GM23338 (cell line): ENCODE results near the gene ARHGAP32. TPM values are rescaled to one million over a fixed set of nuclear protein-coding genes. Genes with fewer than 3 reads are reported as not detected.
A peak's percentile ranks its signal among the peaks of the same experiment; 100 is the strongest.

Experiments
- ATAC-seq: fragments of 200-7000 bp; cut with Tn5 transposase; 3 replicates; pipeline ENCODE4 v1.9.1; 2020
- DNase-seq: peaks from one replicate; pipeline ENCODE4 v3.0.0-alpha.2; 2015; ENCODE audit warnings: low spot score
- H2AFZ ChIP-seq: fragments of 200-600 bp; sonication (generic); 2 replicates; pipeline ENCODE4 v1.8.0; 2016; ENCODE audit warnings: antibody characterized with exemption, mild to moderate bottlenecking, moderate library complexity
- H3F3A ChIP-seq: fragments of 200-600 bp; sonication (generic); replicated peaks from 2 replicates; pipeline ENCODE4 v1.8.0; 2017; ENCODE audit warnings: antibody characterized with exemption, mixed run types, low read depth
- H3K27ac ChIP-seq: fragments of 200-600 bp; sonication (generic); 2 replicates; pipeline ENCODE4 v1.6.1; 2016; ENCODE audit warnings: low read depth
- H3K27me3 ChIP-seq: fragments of 200-600 bp; sonication (generic); 2 replicates; pipeline ENCODE4 v1.8.0; 2016; ENCODE audit warnings: mild to moderate bottlenecking, mixed run types, moderate library complexity; ENCODE audit not compliant: insufficient read depth
- H3K36me3 ChIP-seq: fragments of 200-600 bp; sonication (generic); 2 replicates; pipeline ENCODE4 v1.8.0; 2016; ENCODE audit warnings: mild to moderate bottlenecking; ENCODE audit not compliant: insufficient read depth
- H3K4me1 ChIP-seq: fragments of 200-600 bp; sonication (generic); 2 replicates; pipeline ENCODE4 v1.8.0; 2016; ENCODE audit warnings: mild to moderate bottlenecking, moderate library complexity; ENCODE audit not compliant: insufficient read depth
- H3K4me2 ChIP-seq: fragments of 200-600 bp; sonication (generic); 2 replicates; pipeline ENCODE4 v1.7.1; 2017; ENCODE audit warnings: mixed run types
- H3K4me3 ChIP-seq: fragments of 200-600 bp; sonication (generic); 2 replicates; pipeline ENCODE4 v1.6.1; 2016; ENCODE audit warnings: mixed run types
- H3K79me2 ChIP-seq: fragments of 200-600 bp; sonication (generic); replicated peaks from 2 replicates; pipeline ENCODE4 v1.8.0; 2017; ENCODE audit warnings: mild to moderate bottlenecking; ENCODE audit not compliant: insufficient read depth
- H3K9me2 ChIP-seq: fragments of 200-600 bp; sonication (generic); 2 replicates; pipeline ENCODE4 v1.8.0; 2017; ENCODE audit not compliant: insufficient read depth
- H4K20me1 ChIP-seq: fragments of 200-600 bp; sonication (generic); replicated peaks from 2 replicates; pipeline ENCODE4 v1.8.0; 2017; ENCODE audit warnings: mild to moderate bottlenecking; ENCODE audit not compliant: insufficient read depth
- H3K27ac Mint-ChIP-seq: 2 replicates; pipeline ENCODE4 v1.8.0; 2020; ENCODE audit warnings: inconsistent platforms, mild to moderate bottlenecking, moderate library complexity, mixed read lengths
- H3K27me3 Mint-ChIP-seq: 3 replicates; pipeline ENCODE4 v1.8.0; 2022; ENCODE audit warnings: low read depth, mild to moderate bottlenecking, moderate library complexity, mixed read lengths, inconsistent platforms; ENCODE audit not compliant: insufficient read depth, poor library complexity
- H3K36me3 Mint-ChIP-seq: 3 replicates; pipeline ENCODE4 v1.8.0; 2021; ENCODE audit warnings: low read depth, mild to moderate bottlenecking, inconsistent platforms, moderate library complexity, mixed read lengths
- H3K4me1 Mint-ChIP-seq: 3 replicates; pipeline ENCODE4 v1.8.0; 2020; ENCODE audit warnings: mild to moderate bottlenecking, inconsistent platforms, mixed read lengths
- H3K4me3 Mint-ChIP-seq: 3 replicates; pipeline ENCODE4 v1.8.0; 2021; ENCODE audit warnings: moderate library complexity, mild to moderate bottlenecking, inconsistent platforms, mixed read lengths
- H3K9me3 Mint-ChIP-seq: 3 replicates; pipeline ENCODE4 v1.8.0; 2020; ENCODE audit warnings: moderate library complexity, mild to moderate bottlenecking, inconsistent platforms, mixed read lengths
- CREB1 ChIP-seq: fragments of 250-450 bp; sonication (Bioruptor Pico); IDR thresholded peaks from 2 replicates; pipeline ENCODE4 v1.5.0; 2020; ENCODE audit warnings: low read depth, mild to moderate bottlenecking, moderate library complexity
- EZH2 ChIP-seq: fragments of 200-600 bp; sonication (generic); IDR thresholded peaks from one replicate; pipeline ENCODE4 v1.8.0; 2017; ENCODE audit warnings: antibody characterized with exemption, mild to moderate bottlenecking, low read depth; ENCODE audit not compliant: unreplicated experiment
- EZH2phosphoT487 ChIP-seq: fragments of 200-600 bp; sonication (generic); IDR thresholded peaks from one replicate; pipeline ENCODE4 v1.8.1; 2018; ENCODE audit warnings: antibody characterized with exemption; ENCODE audit not compliant: unreplicated experiment
- JUNB ChIP-seq: IDR thresholded peaks from one replicate; pipeline ENCODE4 v1.6.1; 2016; ENCODE audit warnings: antibody characterized with exemption; ENCODE audit not compliant: unreplicated experiment
- NANOG ChIP-seq: IDR thresholded peaks from 2 replicates; pipeline ENCODE4 v1.6.1; 2016; ENCODE audit warnings: antibody characterized with exemption, borderline replicate concordance
- POLR2AphosphoS5 ChIP-seq: IDR thresholded peaks from 2 replicates; pipeline ENCODE4 v1.6.1; 2016; ENCODE audit warnings: antibody characterized with exemption, low read depth
- STAT1 ChIP-seq: IDR thresholded peaks from one replicate; pipeline ENCODE4 v1.6.1; 2016; ENCODE audit warnings: antibody characterized with exemption; ENCODE audit not compliant: unreplicated experiment
- ZNF114 ChIP-seq: fragments of 250-450 bp; sonication (Bioruptor Pico); IDR thresholded peaks from 2 replicates; pipeline ENCODE4 v1.5.0; 2020; ENCODE audit warnings: mild to moderate bottlenecking, moderate library complexity
- ZNF331 ChIP-seq: fragments of 250-450 bp; sonication (Bioruptor Pico); IDR thresholded peaks from 2 replicates; pipeline ENCODE4 v1.5.0; 2020; ENCODE audit warnings: low read depth, mild to moderate bottlenecking, moderate library complexity
- polyA plus RNA-seq: library from polyadenylated mRNA; unstranded; fragments of >200 nt; fragmentation: Nextera tagmentation; extraction: Ambion mirVana; gene quantifications from 2 replicates; pipeline ENCODE4 v1.2.1, GENCODE V29; 2016
- total RNA-seq: library from RNA; depleted of rRNA; stranded (reverse); fragments of >200 nt; shearing (Covaris generic); gene quantifications from 2 replicates; pipeline ENCODE4 v1.2.3, GENCODE V29; 2014
- TF ChIP-seq, protein P1 (sequence below), 2 experiments: fragments of 200-600 bp in 1 of 2; sonication (generic) in 1 of 2; conservative IDR thresholded peaks; 2 replicates each; pipeline versions ENCODE4 v1.5.1 to v1.6.1; 2016 to 2017; ENCODE audit warnings: antibody characterized with exemption in 2 of 2, low read depth in 2 of 2, mild to moderate bottlenecking in 2 of 2, moderate library complexity in 1 of 2
- TF ChIP-seq, protein P2 (sequence below): IDR thresholded peaks from 2 replicates; pipeline ENCODE4 v1.6.1; 2016; ENCODE audit warnings: antibody characterized with exemption
- TF ChIP-seq, protein P3 (sequence below): IDR thresholded peaks from one replicate; pipeline ENCODE4 v1.6.1; 2018; ENCODE audit warnings: antibody characterized with exemption; ENCODE audit not compliant: unreplicated experiment
- TF ChIP-seq, protein P4 (sequence below): fragments of 250-450 bp; sonication (Bioruptor Pico); IDR thresholded peaks from 2 replicates; pipeline ENCODE4 v1.5.0; 2020; ENCODE audit warnings: mild to moderate bottlenecking, moderate library complexity

The ARHGAP32 gene
- total and polyA plus RNA-seq, 2 experiments from 2014 or later: 3.9 to 17.2 TPM

DNA sequence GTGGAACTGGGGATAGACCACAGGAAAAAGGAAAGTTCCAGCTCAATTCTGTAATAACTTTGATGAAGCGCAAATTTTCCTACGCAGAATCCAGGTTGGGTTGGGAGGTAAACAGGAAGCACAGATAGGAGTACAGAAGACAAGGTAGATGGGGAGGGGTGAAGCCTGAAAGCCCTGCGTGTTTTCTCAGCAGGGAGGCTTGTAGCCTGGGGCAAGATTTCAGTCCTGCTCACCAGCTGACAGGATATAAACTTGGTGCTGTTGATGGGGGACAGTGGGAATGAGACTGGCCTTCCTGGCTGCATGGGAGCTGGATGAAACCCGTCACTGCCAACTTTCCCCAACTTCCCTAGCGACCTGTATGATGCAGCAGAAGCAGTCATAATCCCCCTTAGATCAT lies 114.9 kb downstream of the ARHGAP32 start:
- Histone ChIP-seq H3K27ac (no peak overlapping the region), H3K36me3 (no peaks in the 10 kb centered on the region), H3K4me3 (no peak overlapping the region), H3K79me2 (no peaks in the 10 kb centered on the region; the same call in none of the 2 replicates), H4K20me1 (no peaks in the 10 kb centered on the region), H3K4me2 (no peak overlapping the region), H3K27me3 (no peaks in the 10 kb centered on the region), H3K4me1 (0 out of 2 replicates have a peak, but pooled peaks cover 4% of the 10 kb centered on the region), H2AFZ (no peak overlapping the region), H3F3A (no peaks in the 10 kb centered on the region), H3K9me2 (0 out of 2 replicates have a peak, but pooled peaks cover 8% of the 10 kb centered on the region)
- TF ChIP-seq, protein P1, sequence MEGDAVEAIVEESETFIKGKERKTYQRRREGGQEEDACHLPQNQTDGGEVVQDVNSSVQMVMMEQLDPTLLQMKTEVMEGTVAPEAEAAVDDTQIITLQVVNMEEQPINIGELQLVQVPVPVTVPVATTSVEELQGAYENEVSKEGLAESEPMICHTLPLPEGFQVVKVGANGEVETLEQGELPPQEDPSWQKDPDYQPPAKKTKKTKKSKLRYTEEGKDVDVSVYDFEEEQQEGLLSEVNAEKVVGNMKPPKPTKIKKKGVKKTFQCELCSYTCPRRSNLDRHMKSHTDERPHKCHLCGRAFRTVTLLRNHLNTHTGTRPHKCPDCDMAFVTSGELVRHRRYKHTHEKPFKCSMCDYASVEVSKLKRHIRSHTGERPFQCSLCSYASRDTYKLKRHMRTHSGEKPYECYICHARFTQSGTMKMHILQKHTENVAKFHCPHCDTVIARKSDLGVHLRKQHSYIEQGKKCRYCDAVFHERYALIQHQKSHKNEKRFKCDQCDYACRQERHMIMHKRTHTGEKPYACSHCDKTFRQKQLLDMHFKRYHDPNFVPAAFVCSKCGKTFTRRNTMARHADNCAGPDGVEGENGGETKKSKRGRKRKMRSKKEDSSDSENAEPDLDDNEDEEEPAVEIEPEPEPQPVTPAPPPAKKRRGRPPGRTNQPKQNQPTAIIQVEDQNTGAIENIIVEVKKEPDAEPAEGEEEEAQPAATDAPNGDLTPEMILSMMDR (conservative IDR thresholded peaks at IDR 0.05; ENCODE audit: low read depth in 2 of 2): no peak
- TF ChIP-seq, protein P2, sequence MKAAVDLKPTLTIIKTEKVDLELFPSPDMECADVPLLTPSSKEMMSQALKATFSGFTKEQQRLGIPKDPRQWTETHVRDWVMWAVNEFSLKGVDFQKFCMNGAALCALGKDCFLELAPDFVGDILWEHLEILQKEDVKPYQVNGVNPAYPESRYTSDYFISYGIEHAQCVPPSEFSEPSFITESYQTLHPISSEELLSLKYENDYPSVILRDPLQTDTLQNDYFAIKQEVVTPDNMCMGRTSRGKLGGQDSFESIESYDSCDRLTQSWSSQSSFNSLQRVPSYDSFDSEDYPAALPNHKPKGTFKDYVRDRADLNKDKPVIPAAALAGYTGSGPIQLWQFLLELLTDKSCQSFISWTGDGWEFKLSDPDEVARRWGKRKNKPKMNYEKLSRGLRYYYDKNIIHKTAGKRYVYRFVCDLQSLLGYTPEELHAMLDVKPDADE: no peak
- no peak for TF ChIP-seq ZNF331 (CRISPR knock-in tag)
- TF ChIP-seq NANOG: no peak
- TF ChIP-seq, protein P3, sequence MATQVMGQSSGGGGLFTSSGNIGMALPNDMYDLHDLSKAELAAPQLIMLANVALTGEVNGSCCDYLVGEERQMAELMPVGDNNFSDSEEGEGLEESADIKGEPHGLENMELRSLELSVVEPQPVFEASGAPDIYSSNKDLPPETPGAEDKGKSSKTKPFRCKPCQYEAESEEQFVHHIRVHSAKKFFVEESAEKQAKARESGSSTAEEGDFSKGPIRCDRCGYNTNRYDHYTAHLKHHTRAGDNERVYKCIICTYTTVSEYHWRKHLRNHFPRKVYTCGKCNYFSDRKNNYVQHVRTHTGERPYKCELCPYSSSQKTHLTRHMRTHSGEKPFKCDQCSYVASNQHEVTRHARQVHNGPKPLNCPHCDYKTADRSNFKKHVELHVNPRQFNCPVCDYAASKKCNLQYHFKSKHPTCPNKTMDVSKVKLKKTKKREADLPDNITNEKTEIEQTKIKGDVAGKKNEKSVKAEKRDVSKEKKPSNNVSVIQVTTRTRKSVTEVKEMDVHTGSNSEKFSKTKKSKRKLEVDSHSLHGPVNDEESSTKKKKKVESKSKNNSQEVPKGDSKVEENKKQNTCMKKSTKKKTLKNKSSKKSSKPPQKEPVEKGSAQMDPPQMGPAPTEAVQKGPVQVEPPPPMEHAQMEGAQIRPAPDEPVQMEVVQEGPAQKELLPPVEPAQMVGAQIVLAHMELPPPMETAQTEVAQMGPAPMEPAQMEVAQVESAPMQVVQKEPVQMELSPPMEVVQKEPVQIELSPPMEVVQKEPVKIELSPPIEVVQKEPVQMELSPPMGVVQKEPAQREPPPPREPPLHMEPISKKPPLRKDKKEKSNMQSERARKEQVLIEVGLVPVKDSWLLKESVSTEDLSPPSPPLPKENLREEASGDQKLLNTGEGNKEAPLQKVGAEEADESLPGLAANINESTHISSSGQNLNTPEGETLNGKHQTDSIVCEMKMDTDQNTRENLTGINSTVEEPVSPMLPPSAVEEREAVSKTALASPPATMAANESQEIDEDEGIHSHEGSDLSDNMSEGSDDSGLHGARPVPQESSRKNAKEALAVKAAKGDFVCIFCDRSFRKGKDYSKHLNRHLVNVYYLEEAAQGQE: no peak
- TF ChIP-seq EZH2phosphoT487: no peak
- no peak for TF ChIP-seq EZH2
- no peak for TF ChIP-seq ZNF114 (CRISPR knock-in tag)
- no peak for TF ChIP-seq JUNB
- TF ChIP-seq, protein P4, sequence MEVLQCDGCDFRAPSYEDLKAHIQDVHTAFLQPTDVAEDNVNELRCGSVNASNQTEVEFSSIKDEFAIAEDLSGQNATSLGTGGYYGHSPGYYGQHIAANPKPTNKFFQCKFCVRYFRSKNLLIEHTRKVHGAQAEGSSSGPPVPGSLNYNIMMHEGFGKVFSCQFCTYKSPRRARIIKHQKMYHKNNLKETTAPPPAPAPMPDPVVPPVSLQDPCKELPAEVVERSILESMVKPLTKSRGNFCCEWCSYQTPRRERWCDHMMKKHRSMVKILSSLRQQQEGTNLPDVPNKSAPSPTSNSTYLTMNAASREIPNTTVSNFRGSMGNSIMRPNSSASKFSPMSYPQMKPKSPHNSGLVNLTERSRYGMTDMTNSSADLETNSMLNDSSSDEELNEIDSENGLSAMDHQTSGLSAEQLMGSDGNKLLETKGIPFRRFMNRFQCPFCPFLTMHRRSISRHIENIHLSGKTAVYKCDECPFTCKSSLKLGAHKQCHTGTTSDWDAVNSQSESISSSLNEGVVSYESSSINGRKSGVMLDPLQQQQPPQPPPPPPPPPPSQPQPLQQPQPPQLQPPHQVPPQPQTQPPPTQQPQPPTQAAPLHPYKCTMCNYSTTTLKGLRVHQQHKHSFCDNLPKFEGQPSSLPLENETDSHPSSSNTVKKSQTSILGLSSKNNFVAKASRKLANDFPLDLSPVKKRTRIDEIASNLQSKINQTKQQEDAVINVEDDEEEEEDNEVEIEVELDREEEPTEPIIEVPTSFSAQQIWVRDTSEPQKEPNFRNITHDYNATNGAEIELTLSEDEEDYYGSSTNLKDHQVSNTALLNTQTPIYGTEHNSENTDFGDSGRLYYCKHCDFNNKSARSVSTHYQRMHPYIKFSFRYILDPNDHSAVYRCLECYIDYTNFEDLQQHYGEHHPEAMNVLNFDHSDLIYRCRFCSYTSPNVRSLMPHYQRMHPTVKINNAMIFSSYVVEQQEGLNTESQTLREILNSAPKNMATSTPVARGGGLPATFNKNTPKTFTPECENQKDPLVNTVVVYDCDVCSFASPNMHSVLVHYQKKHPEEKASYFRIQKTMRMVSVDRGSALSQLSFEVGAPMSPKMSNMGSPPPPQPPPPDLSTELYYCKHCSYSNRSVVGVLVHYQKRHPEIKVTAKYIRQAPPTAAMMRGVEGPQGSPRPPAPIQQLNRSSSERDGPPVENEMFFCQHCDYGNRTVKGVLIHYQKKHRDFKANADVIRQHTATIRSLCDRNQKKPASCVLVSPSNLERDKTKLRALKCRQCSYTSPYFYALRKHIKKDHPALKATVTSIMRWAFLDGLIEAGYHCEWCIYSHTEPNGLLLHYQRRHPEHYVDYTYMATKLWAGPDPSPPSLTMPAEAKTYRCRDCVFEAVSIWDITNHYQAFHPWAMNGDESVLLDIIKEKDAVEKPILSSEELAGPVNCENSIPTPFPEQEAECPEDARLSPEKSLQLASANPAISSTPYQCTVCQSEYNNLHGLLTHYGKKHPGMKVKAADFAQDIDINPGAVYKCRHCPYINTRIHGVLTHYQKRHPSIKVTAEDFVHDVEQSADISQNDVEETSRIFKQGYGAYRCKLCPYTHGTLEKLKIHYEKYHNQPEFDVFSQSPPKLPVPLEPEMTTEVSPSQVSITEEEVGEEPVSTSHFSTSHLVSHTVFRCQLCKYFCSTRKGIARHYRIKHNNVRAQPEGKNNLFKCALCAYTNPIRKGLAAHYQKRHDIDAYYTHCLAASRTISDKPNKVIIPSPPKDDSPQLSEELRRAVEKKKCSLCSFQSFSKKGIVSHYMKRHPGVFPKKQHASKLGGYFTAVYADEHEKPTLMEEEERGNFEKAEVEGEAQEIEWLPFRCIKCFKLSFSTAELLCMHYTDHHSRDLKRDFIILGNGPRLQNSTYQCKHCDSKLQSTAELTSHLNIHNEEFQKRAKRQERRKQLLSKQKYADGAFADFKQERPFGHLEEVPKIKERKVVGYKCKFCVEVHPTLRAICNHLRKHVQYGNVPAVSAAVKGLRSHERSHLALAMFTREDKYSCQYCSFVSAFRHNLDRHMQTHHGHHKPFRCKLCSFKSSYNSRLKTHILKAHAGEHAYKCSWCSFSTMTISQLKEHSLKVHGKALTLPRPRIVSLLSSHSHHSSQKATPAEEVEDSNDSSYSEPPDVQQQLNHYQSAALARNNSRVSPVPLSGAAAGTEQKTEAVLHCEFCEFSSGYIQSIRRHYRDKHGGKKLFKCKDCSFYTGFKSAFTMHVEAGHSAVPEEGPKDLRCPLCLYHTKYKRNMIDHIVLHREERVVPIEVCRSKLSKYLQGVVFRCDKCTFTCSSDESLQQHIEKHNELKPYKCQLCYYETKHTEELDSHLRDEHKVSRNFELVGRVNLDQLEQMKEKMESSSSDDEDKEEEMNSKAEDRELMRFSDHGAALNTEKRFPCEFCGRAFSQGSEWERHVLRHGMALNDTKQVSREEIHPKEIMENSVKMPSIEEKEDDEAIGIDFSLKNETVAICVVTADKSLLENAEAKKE (CRISPR knock-in tag): no peak
- no peak for TF ChIP-seq STAT1
- TF ChIP-seq CREB1 (CRISPR knock-in tag): no peak
- TF ChIP-seq POLR2AphosphoS5: no peak
- ATAC-seq (no peak), DNase-seq (peak; percentile 5)
- Mint-ChIP-seq H3K27ac (no peak overlapping the region), H3K9me3 (no peaks in the 10 kb centered on the region), H3K4me1 (peaks cover 13% of the 10 kb centered on the region), H3K4me3 (no peak overlapping the region), H3K27me3 (peaks cover 5% of the 10 kb centered on the region), H3K36me3 (no peaks in the 10 kb centered on the region; the same call in 2 of the 3 replicates)
